ENCODE data around the gene OR14K1.
"Not testable (repeated sequence)": the region's sequence is repeated elsewhere in the genome, so short reads cannot be mapped to it uniquely, and the experiment has no call there.

Gene OR14K1, protein sequence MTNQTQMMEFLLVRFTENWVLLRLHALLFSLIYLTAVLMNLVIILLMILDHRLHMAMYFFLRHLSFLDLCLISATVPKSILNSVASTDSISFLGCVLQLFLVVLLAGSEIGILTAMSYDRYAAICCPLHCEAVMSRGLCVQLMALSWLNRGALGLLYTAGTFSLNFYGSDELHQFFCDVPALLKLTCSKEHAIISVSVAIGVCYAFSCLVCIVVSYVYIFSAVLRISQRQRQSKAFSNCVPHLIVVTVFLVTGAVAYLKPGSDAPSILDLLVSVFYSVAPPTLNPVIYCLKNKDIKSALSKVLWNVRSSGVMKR

DNA sequence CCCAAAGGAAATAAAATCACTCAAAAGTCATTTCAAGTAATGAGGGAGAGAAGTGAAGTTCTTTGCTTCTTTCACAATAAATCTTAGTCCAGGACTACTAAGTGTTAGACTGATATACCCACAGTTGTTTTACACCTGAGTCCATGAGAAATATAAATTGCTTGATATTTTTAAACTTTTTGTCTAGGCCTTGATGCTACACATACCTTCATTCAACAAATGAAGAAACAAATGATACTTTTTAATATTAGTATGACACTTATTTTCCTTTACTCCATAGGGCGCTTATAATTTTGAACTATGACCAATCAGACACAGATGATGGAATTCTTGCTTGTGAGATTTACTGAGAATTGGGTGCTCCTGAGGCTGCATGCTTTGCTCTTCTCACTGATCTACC is at the start of gene OR14K1:
Gene OR14K1, plus strand, starts transcription at position 301 of the 400 bp plus-strand sequence. Its CDS starts 0 bp downstream, at position 301.
- no peak for DNase-seq

DNA sequence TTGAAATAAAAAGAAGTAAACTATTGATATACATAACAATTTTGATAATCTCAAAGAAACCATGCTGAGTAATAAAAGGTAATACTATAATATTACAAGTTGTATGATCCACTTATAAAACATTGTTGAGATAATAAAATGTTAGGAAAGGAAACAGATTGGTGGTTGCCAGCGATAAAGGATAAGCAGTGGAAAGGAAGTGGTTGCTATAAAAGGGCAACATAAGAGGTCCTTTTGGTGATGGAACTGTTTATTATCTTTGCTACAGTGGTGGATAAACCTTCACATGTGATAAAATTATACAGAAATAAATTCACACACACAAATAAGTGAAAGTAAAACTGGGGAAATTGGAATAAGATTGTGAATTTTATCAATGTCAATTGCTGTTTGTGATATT is 37.1 kb upstream of the OR14K1 start:
- DNase-seq, result no peak

DNA sequence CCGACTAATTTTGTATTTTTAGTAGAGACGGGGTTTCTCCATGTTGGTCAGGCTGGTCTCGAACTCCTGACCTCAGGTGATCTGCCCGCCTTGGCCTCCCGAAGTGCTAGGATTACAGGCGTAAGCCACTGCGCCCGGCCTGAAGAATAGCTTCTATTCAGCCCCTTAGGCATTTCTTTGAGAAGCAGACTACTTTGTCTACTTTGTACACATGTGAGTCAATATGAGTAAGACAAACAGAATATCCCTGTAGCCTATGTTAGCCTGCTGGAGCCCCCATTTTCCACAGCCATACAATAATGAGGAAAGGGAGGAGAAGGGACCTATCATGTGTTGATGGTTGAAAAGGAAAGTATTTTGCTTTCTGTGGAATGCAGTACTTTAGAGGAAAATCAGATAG is 27.7 kb upstream of the OR14K1 start:
- not testable (repeated sequence) for DNase-seq

GRCh38 chr1:247713753-247714152 is 24.7 kb upstream of the OR14K1 start:
- DNase-seq, result no peak

DNA sequence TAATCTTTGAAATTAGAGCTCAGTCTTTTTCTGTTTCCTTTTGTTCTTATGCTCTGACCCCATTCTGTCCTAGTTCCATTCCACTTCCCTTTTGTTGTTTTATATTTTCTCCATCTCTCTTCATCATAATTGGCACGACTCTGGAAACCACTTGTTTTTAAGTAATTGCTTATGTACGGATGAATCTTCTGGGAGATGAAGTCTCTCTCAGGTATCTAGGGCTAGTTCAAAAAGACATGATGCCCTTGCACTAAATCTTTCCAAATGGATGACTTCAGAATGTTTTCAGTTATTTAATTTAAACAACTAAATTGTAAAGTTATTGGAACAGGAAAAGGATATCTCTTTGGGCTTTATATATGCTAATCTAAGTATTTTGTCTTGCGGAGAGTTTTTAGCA is 21.9 kb upstream of the OR14K1 start, which contains the start of gene OR6F1:
Gene OR6F1, minus strand, starts transcription at position 101 of the 400 bp plus-strand sequence. CDS start 3,891 bp downstream, outside the sequence.
- no peak for DNase-seq

- DNase-seq, result no peak
Observed at GRCh38 chr1:247721222-247721621, 17.2 kb upstream of the OR14K1 start.

- DNase-seq, result no peak
Observed at GRCh38 chr1:247740721-247741120, 2.3 kb downstream of the OR14K1 start.

GRCh38 chr1:247741756-247742155 is 3.3 kb downstream of the OR14K1 start:
- DNase-seq, result no peak

GRCh38 chr1:247742215-247742760 is 3.9 kb downstream of the OR14K1 start:
- DNase-seq, result not testable (repeated sequence)

DNA sequence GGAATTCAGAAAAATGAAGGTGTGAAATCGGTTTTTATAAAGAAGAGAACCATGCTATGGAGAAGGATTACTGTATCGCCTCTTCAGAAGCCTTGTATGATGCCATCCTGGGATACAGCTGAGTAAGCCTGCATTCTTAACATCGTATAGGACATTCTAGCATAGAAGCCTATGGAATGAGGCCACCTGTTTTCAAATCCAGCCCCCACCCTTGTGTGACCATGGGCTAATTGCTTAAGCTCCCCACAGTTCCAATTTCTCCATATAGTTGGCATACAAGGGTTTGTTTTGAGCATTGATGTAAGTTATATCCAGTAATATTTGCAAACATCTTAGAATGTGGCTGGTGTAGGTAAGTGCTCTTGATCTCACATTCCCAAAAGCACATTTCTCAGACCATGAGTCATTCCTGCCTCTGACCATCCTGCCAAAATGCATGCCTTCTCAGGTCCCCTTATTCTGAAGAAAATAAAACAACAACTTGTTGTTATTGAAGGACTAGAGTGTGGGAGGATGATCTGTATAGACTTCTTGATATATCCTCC is 8.0 kb downstream of the OR14K1 start:
- DNase-seq, result no peak

DNA sequence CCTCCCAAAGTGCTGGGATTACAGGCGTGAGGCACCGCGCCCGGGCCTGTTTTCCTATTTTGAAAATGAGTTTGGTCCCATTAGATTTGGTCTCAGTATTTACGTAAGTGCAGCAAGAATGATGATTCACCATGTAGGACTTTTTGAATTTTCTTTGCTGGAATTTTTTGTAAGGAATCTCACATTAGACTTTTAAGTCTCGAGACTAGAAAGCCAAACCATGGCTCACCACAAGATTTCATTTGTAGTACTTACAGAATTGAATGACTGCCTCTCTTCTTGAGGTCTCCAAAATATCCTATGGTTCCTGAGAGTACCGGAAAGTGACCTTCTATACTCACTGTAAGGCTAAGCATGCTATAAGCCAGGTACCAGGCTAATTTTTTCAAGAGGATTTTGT is 9.2 kb downstream of the OR14K1 start:
- no peak for DNase-seq

GRCh38 chr1:247748041-247748440 is 9.6 kb downstream of the OR14K1 start, which contains the start of gene OR14A2:
TSS of gene OR14A2 (minus strand) at chr1:247748141.
- no peak for DNase-seq

DNA sequence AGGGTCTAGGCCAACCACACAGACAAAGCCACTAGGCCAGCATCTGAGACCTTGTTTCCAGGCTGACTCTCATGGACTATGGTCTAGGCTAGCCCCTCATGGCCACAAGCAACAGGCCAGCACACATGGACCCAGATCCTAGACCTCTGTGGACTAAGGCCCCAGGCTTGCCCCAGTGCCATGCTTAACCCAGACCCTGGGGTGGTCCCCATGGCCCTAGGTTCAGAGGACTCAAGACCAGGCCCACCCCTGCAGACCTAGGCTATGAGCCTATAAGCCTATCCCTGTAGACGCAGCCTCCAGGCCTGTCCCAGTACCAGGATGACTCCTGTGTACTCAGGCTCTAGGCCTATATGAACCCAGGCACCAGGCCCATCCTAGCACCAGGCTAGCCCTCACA is 11.5 kb downstream of the OR14K1 start:
- no peak for DNase-seq

GRCh38 chr1:247754311-247754710 is 15.9 kb downstream of the OR14K1 start:
- DNase-seq, result not testable (repeated sequence)

DNA sequence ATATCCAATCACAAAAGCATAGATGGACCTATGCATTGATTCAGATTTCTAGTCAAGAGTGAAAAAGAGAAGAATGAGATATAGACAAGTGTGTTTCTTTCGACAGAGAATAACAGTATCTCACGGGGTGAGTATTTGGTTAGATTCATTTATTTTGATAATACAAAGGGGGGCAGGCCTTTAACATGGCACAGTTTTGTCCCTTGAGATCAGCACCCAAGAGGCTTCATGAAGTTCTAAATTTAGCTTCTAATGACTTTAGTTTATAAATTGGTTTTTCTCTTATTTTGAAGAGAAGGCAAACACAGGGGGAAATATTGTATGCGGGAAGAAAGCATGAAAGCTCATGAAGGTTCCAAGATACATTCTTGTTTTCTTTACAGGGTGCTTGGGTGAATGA is 22.0 kb downstream of the OR14K1 start, which contains the start of gene OR1C1:
Gene OR1C1, minus strand, starts transcription at position 101 of the 400 bp plus-strand sequence. CDS start 2,150 bp downstream, outside the sequence.
- no peak for DNase-seq

- DNase-seq, result no peak
Observed at GRCh38 chr1:247769603-247770002, 31.2 kb downstream of the OR14K1 start.
